WTC11 (cell line): ENCODE results near the gene KRTAP5-6.

Experiments
- AFF4 ChIP-seq: sonication (generic); formaldehyde crosslinking; IDR thresholded peaks from 2 replicates; pipeline ENCODE4 v1.8.1; 2023; ENCODE audit warnings: mild to moderate bottlenecking, missing genetic modification reagents, borderline replicate concordance
- ATF6 ChIP-seq: sonication (generic); formaldehyde crosslinking; IDR thresholded peaks from 2 replicates; pipeline ENCODE4 v1.8.1; 2023; ENCODE audit warnings: mild to moderate bottlenecking, missing genetic modification reagents
- CTCF ChIP-seq: fragments of 200-600 bp; IDR thresholded peaks from 2 replicates; pipeline ENCODE4 v1.8.0; 2022; ENCODE audit warnings: antibody characterized with exemption
- ETV6 ChIP-seq: sonication (generic); formaldehyde crosslinking; IDR thresholded peaks from 2 replicates; pipeline ENCODE4 v1.8.1; 2022; ENCODE audit warnings: mild to moderate bottlenecking, missing genetic modification reagents
- FOXP1 ChIP-seq: sonication (generic); formaldehyde crosslinking; IDR thresholded peaks from 2 replicates; pipeline ENCODE4 v1.8.0; 2022; ENCODE audit warnings: missing genetic modification reagents, mild to moderate bottlenecking, moderate library complexity, borderline replicate concordance
- MAX ChIP-seq: sonication (generic); formaldehyde crosslinking; IDR thresholded peaks from 2 replicates; pipeline ENCODE4 v1.8.0; 2022; ENCODE audit warnings: mild to moderate bottlenecking, missing genetic modification reagents
- MLX ChIP-seq: sonication (generic); formaldehyde crosslinking; IDR thresholded peaks from 2 replicates; pipeline ENCODE4 v1.8.1; 2023; ENCODE audit warnings: mild to moderate bottlenecking, missing genetic modification reagents, moderate library complexity
- NR1H2 ChIP-seq: sonication (generic); formaldehyde crosslinking; IDR thresholded peaks from 2 replicates; pipeline ENCODE4 v1.9.0; 2021; ENCODE audit warnings: mild to moderate bottlenecking, moderate library complexity, missing genetic modification reagents
- PRRX2 ChIP-seq: fragments of 250-450 bp; sonication (Bioruptor Pico); IDR thresholded peaks from 2 replicates; pipeline ENCODE4 v1.8.0; 2021; ENCODE audit warnings: mild to moderate bottlenecking
- TEAD1 ChIP-seq: sonication (generic); formaldehyde crosslinking; IDR thresholded peaks from 2 replicates; pipeline ENCODE4 v1.8.0; 2022; ENCODE audit warnings: mild to moderate bottlenecking, missing genetic modification reagents
- ZNF281 ChIP-seq: sonication (generic); formaldehyde crosslinking; IDR thresholded peaks from 2 replicates; pipeline ENCODE4 v1.8.0; 2023; ENCODE audit warnings: mild to moderate bottlenecking, missing genetic modification reagents

DNA sequence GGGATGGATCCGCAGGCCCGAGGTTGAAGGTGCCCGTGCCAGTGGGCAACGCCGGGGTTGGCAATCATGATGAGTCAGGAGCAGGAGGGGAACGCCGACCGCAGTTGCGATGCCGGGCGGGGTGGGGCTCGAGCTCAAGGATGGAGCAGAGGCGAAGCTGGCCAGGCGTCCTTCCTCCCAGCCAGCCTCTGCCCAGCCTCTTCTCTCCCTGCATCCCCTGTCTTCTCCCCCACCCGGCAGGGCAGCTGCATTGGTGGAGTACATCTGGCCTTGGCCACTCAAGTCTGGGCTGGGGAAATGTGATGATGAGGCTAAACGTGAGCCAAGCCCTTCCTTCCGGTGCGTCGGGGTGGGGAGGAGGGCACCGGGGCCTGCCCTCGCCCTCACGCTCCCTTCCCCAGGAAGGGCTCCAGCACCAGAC lies 49.5 kb downstream of the KRTAP5-6 start:
- TF ChIP-seq CTCF = no peak
- TF ChIP-seq PRRX2 (CRISPR knock-in tag) = no peak
- TF ChIP-seq ETV6 (CRISPR knock-in tag) = no peak
- TF ChIP-seq ZNF281 (CRISPR knock-in tag) = no peak
- TF ChIP-seq TEAD1 (CRISPR knock-in tag) = no peak
- TF ChIP-seq AFF4 (CRISPR knock-in tag) = no peak
- no peak for TF ChIP-seq ATF6
- no peak for TF ChIP-seq FOXP1 (CRISPR knock-in tag)
- TF ChIP-seq NR1H2 (CRISPR knock-in tag) = no peak
- no peak for TF ChIP-seq MAX (CRISPR knock-in tag)
- no peak for TF ChIP-seq MLX (CRISPR knock-in tag)
